ENCODE results near the gene SERPINB4.

The SERPINB4 gene

DNA sequence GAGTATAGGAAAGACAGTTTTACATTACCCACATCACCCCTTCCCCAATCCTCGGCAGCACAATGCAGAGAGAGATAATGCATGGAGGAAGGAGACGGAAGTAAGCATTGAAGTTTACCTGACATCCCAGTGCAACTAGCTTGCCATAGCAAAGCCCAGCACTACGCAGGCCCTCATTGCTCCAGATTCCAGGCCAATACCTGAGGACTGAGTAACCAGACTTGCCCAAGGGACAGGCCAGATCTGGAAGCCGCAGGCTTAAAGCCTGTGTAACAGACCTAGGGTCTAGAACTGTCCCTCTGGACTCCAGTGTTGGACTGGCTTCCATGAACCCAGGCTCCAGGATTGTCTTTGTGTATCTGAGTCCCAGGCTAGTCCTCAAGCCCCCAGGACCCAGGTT, 17.6 kb downstream of the SERPINB4 start:
- DNase-seq: no peak

DNA sequence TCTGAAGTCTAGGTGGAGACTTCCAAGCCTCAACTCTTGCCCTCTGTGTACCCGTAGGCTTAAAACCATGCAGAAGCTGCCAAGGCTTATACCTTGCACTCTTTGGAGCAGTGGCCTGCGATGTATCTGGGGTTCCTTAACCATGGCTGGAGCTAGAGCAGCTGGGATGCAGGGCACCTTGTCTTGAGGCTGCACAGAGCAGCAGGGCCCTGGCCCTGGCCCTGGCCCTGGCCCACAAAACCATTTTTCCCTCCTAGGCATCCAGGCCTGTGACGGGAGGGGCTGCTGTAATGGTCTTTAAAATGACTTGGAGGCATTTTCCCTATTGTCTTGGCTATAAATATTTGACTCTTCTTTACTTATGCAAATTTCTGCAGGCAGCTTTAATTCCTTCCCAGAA, 19.2 kb downstream of the SERPINB4 start:
- no peak for DNase-seq

DNA sequence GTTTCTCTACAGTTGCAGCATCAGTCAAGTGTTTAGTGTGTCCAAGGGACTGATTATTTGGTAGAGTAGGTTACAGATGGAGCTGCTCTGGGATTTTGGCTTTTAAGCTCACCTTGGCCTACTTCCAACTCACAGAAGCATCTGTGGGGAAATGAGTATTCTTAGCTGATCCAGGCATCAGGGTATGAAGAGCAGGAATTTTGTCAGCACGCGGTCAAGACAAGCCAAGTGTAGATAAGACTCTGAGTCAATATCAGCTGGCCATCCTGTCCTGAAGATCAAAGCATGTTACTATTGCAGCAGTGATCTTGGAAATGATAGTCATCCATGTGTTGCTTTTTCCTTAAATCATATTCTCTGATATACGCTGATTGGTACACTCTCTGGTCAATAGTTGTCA, 24.4 kb downstream of the SERPINB4 start:
- DNase-seq: no peak

DNA sequence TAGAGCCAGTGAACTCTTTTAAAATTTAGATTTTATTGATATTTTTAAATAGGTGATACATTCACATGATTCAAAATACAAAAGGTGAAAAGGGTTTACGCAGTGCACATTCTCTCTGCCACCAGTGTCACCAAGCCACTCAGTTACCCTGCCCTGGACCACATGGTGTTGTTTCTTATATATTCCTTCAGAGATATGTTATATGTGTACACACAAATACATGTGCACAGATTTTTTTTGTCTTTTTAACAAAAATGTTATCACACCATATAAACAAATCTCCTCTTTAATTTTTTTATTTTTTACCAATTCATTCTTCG, 26.2 kb downstream of the SERPINB4 start:
- no peak for DNase-seq

DNA sequence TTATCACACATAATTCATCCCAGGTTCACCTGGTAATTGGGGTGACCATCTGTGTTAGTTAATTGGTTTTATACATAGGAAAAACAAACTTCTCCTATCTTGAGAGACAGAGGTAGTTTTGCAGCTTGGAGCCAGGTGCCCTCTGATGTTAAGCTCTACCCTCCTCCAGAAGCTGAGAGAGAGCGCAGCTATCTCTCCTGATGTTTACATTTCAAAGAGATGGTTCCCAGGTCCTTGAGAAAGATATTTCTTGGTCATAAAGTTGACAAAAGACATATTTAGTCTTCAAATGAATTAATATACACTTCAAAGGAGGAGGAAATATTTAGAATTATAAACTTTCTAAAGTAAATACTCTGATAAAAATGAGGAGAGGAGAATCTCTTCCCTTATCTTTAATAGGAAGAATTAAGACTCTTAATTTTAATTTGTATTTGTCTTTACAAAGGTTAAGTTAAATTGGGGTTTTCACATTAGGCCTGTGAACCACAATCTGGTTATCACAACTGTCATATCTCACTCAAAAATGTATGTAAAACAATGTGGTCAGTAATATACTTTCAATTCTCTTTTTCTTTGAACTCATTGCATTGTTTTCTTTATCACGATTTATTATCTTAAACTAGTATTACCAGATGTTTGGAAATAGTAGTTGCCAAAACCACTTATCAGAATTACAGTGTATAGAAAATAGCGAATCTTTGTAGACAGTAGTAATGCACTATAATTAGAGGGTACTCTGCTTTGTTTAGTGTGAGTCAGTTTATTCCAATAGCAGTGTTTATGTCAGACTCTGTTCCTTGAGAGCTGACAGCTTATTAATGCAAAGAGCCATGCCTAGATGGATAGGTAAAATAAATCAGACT, 26.8 kb downstream of the SERPINB4 start:
- no peak for DNase-seq

DNA sequence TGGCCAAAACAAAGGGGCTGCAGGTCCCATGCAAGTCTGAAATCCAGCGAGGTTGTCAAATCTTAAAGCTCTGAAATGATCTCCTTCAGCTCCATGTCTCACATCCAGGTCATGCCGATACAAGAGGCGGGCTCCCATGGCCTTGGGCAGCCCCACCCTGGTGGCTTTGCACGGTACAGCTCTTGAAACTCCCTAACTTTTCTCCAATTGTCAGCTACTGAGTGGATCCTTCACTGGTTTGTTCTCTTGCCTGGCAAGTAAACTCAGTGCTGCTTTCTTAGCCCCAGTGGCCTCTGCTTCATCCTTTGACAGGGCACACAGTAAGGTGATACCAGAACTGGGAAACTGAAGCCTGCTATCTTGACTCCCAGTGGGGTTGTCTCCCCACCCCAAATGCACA, 30.6 kb downstream of the SERPINB4 start:
- no peak for DNase-seq

DNA sequence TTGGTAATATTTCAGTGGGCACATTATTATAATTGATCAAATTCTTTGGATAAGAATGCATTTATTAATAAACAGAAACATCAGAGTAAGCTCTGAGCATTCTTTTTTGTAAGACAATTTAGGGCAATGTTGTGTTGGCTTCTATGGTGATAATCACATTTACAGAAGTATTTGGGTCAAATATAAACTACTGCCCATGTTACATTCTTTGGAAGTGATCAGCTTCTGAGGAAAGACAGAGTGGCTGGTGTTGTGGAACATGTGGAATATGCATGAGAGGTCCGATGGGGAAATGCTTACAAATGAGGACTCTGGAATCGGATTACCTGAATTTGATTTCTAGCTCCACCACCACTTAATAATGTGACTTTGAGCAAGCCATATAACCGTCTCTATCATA, 37.5 kb downstream of the SERPINB4 start:
- no peak for DNase-seq

DNA sequence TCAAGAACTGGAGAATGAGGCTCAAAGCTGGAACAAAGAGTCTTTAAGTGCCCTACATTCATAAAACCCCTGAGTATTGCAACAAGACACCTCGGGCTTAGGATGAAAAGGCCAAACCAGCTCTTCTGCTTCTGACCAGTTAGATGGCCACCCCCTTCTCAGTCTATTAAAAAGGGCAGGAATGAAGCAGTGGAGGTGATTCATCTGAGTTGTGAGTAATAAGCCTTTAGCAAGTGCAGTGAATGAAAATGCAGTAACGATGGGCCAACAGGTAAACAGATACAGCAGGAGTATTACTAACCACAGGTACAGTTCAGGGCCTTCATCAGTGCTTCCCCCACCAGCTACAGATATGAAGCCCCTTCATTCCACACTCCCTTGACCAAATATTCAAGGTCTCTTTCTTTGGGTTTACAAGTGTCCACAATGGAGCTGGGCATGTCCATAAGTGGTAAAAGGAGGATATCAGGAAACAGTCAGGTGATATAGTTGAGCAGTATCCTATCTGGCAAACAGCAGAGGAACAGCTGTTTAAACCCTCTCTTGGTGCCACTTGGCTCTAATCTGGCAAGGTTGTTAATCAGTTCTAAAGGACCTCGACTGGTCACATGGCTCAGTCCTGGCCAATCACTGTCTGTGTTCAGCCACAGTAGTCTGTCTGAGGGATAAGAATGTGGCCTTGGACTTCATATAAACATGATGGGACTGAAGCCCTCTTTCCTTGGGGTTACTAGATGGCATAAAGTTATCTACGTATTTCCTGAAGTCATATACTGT, 39.1 kb downstream of the SERPINB4 start:
- no peak for DNase-seq

DNA sequence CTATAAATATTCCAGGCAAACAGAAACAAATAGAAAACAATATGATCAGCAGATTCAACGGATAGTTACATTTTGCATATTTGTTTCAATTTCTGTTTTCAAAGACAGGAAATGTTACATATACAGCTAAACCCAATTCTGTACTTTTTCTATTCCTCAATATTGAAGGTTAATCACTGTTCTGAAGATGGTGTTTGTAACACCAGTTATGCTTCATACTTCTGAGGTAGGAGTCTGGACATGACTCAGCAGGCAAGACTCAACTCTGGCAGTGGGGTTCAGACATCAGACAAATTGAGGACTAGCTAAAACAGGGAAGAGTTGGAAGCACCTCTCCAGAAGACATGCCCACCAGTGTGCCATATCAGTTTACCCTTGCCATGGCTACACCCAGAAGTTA, 40.3 kb downstream of the SERPINB4 start:
- DNase-seq: no peak

DNA sequence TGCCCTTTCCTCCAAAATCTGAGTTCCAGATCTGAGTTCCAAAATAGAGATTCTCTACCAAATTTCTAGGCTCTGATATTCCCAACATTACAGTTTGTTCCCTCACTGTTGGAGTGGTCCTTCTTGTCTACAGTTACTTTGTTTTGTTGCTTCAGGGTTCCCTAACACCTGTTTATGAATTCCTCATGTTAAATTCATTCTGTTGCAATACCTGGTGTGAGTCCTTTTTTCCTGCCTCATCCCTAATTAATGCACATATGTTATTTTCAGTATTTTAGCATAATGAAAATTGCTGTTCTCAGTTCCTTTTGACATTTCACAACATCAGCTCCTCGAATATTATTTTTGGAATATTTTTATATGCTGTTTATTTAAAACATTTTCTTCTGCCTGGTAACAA, 40.7 kb downstream of the SERPINB4 start:
- DNase-seq: no peak

DNA sequence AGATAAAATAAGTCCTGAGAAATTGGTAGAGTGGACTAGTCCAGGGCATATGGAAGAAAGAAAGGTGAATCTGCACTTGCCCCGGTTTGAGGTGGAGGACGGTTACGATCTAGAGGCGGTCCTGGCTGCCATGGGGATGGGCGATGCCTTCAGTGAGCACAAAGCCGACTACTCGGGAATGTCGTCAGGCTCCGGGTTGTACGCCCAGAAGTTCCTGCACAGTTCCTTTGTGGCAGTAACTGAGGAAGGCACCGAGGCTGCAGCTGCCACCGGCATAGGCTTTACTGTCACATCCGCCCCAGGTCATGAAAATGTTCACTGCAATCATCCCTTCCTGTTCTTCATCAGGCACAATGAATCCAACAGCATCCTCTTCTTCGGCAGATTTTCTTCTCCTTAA, 47.1 kb downstream of the SERPINB4 start:
- DNase-seq: no peak

DNA sequence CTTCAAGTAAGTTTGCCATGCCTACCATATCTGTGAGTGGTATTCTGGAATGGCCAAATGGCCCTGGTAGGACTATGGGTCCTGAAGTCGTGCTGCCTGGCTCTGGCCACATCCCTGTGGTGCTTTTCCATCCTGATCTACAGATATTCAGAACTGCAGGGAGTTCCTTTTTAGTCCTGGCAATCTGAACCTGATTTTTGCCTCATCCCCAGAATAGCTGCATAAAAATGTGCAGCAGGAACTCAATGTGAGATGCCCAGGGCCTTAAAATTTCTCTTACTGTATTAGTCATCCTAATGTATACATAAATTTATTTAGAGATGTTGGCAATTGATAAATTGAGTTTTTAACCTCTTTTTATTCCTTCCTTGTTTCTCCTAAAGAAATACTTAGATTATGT, 51.6 kb downstream of the SERPINB4 start:
- no peak for DNase-seq

DNA sequence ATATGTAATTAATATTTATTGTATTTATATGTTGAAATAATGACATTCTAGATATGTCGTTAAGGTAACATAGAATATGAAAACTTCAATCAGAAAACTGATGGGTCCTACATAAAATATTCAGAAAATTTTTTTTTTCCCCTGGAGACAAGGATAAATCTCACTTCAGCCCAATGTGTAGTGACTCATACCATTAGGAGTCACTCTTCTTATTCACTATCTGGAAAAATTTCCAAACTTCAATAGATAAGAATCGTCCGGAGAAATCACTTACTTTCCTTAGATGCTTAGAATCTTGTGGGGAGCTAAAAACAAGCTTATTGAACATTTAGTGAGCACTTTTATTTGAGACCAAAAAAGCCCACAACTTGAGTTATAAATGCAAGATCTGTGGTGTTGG, 52.3 kb downstream of the SERPINB4 start:
- no peak for DNase-seq

DNA sequence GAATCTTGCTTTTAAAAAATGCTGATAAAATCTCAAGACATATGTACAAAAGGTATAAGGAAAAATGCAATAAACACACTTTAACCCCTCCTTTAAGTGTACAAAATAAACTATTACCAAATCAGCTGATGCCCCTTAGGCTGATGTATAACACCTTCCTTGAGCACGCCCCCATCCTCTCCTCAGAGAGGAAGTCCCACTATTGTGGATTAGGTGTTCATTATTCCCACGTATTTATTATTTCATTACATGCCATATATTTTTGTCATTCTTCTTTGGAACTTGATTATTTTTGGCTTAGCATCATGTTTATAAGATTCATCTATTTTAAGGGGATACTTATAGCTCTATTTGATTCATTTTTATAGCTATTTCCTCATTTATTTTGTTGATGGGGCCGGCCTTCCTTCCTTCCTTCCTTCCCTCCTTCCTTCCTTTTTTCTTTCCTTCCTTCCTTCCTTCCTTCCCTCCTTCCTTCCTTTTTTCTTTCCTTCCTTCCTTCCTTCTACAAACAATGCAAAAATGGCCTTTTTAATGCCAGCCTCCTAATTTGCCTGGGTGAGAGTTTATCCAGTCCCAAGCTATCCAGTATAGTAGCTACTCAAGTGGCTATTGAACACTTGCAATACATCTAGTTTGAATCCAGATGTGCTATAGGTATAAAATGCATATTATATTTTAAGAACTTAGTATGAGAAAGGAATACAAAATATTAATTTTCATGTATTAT, 52.9 kb downstream of the SERPINB4 start:
- no peak for DNase-seq

DNA sequence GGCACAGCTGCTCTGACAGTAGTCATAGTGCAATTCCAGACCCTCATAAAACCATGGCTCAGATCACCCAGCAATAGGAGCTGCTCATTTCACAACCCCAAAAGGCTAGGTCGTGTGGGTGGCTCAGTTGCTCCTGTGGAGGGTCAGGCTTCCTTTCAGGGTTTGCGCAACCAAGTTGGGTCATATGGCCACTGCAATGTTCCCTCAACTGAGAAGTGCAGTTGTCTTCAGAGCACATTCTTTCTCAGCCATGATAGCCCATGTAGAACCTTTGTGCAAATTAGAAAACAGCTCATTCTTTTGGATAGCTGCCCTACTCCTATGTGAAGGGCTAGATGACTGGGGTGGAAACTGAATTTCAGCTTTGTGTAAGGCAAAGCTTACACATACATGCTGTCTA, 53.7 kb downstream of the SERPINB4 start:
- DNase-seq: no peak

DNA sequence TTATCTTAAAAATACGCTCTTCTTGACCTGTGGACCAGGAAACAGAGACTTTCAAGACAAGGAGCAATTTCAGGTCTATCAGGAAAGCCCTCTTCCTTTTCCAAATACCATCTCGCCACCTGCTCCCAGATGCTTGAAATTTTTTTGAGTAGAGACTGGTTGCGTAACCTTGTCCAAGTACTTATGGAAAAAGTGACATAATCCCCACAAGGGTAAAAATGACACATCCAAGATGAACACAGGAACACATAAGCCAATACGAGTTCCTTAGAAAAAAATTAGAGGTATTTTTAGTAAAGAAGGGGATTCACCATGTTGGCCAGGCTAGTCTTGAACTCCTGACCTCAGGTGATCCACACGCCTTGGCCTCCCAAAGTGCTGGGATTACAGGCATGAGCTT, 55.1 kb downstream of the SERPINB4 start:
- DNase-seq: no peak

Data from cortex of kidney (tissue), 1 donor.